Adrenal gland (tissue), 12 donors: ENCODE data around the gene ATP5PD. TPM values are rescaled to one million over a fixed set of nuclear protein-coding genes. Genes with fewer than 3 reads are reported as not detected.

Experiments
- DNase-seq, 7 donors: peaks; one replicate each; pipeline ENCODE4 v3.0.0-alpha.2; 2019 to 2020
- H3K27ac ChIP-seq, 5 donors: fragments of 200-600 bp; sonication (generic) in 4 of 5; 1 replicate in 3 of 5; 2 replicates in 2 of 5; pipeline versions ENCODE4 v1.5.1 to v1.8.0; 2016 to 2020; ENCODE audit warnings: mild to moderate bottlenecking in 1 of 5
- H3K27me3 ChIP-seq: fragments of 200-600 bp; 2 replicates; pipeline ENCODE4 v1.8.0; 2021
- H3K36me3 ChIP-seq, 2 donors: fragments of 200-600 bp; replicated peaks in 1 of 2; 1 replicate in 1 of 2; 2 replicates in 1 of 2; pipeline versions ENCODE4 v1.5.1 to v1.8.0; 2018 to 2022
- H3K4me1 ChIP-seq, 2 donors: fragments of 200-600 bp; replicated peaks in 1 of 2; 1 replicate in 1 of 2; 2 replicates in 1 of 2; pipeline versions ENCODE4 v1.5.1 to v1.8.0; 2018 to 2021
- H3K4me3 ChIP-seq, 4 donors: fragments of 200-600 bp; sonication (generic) in 3 of 4; one replicate each; pipeline ENCODE4 v1.5.1; 2016 to 2018
- H3K9me3 ChIP-seq, 3 donors: fragments of 200-600 bp; sonication (generic) in 1 of 3; replicated peaks in 1 of 3; 1 replicate in 2 of 3; 2 replicates in 1 of 3; pipeline versions ENCODE4 v1.5.1 to v1.8.0; 2016 to 2021
- POLR2A ChIP-seq, 2 donors: fragments of 450-650 bp; IDR thresholded peaks; one replicate each; pipeline ENCODE4 v1.6.1; 2017; ENCODE audit warnings: antibody characterized with exemption in 2 of 2, mild to moderate bottlenecking in 2 of 2, moderate library complexity in 1 of 2
- WGBS, 4 donors: extraction: QIAGEN DNeasy Blood & Tissue Kit in 2 of 4; methylation state at CpG; one replicate each; pipeline versions ENCODE4 v1.1.5 to v1.1.7; 2013 to 2017; 5-methylcytosine and 5-hydroxymethylcytosine counted together
- intact Hi-C, 2 donors: fragments of 100-400 bp; cut with DNase I; formaldehyde crosslinking; loops; one replicate each; pipeline versions ENCODE4 v1.14.1 to v1.15.0; 2022 to 2023
- polyA plus RNA-seq, 3 donors: library from polyadenylated mRNA; stranded (reverse); fragments of 200-250 nt in 2 of 3; fragments of 350-450 nt in 1 of 3; fragmentation: Illumina TruSeq in 1 of 3; extraction: RNeasy Lipid Tissue Mini Kit (QIAGEN cat#74804) in 1 of 3; gene quantifications; one replicate each; pipeline ENCODE4 v1.2.3, GENCODE V29; 2013 to 2014
- total RNA-seq, 9 donors: library from RNA; depleted of rRNA in 4 of 9; stranded (reverse); fragments of >200 nt in 4 of 9; fragments of 120-200 nt in 1 of 9; fragmentation: NEBNext Ultra II Directional in 1 of 9; extraction: Animal tissue kit (Norgen Biotek cat#: 25700) in 1 of 9; gene quantifications; one replicate each; pipeline versions ENCODE4 v1.1.0 to v1.2.4, GENCODE V29; 2013 to 2023
- TF ChIP-seq, protein P1 (sequence below), 6 experiments: fragments of 450-650 bp in 4 of 6; fragments of 200-600 bp in 2 of 6; sonication (generic) in 1 of 6; IDR thresholded peaks; 1 replicate in 5 of 6; 2 replicates in 1 of 6; pipeline versions ENCODE4 v1.5.1 to v1.8.0; 2016 to 2021; ENCODE audit warnings: antibody characterized with exemption in 6 of 6, mild to moderate bottlenecking in 2 of 6, moderate library complexity in 1 of 6
- donor health status: healthy with polysubstance abuse.
- donor health status: Bipolar disorder and iron deficiency.
- donor health status: DM: yes; HTN: yes; CAD: no.
- donor health status: DM: no; HTN: no; CAD: no.
- donor health status: DM: no; HTN: no; CAD: no.
- donor health status: DM: yes; HTN: yes; CAD: no.

Gene ATP5PD
- total and polyA plus RNA-seq, 12 donors, result 215 to 826 (median 308) TPM

- intact Hi-C loops, result loop anchor here in 1 of 2 donors (5.0 to 10.0 kb wide), 2 partner anchors 44 to 58 kb away; partner anchors contain the start of gene ARMC7
Measured at GRCh38 chr17:75063201-75063600, 16.4 kb upstream of the ATP5PD start.

GRCh38 chr17:75061618-75062017, 14.8 kb upstream of the ATP5PD start:
- H3K9me3 ChIP-seq, result no peaks in the 10 kb centered on the region
- 86 to 90% (median 88%) methylated on average over 8 of the region's 8 CpGs for WGBS, 4 donors
- H3K4me1 ChIP-seq, result no peaks in the 10 kb centered on the region
- no peak overlapping the region for H3K4me3 ChIP-seq
- intact Hi-C loops, result loop anchor here in 1 of 2 donors (5.0 to 10.0 kb wide), 2 partner anchors 46 to 57 kb away; partner anchors contain the start of gene ARMC7
- no peak for DNase-seq
- H3K36me3 ChIP-seq, result peaks cover 0 to 53% of the 10 kb centered on the region in 2 donors
- H3K27ac ChIP-seq, result no peak overlapping the region
- H3K27me3 ChIP-seq, result no peaks in the 10 kb centered on the region
- no peak for TF ChIP-seq POLR2A (IDR thresholded peaks at IDR 0.05)
- TF ChIP-seq, protein P1, sequence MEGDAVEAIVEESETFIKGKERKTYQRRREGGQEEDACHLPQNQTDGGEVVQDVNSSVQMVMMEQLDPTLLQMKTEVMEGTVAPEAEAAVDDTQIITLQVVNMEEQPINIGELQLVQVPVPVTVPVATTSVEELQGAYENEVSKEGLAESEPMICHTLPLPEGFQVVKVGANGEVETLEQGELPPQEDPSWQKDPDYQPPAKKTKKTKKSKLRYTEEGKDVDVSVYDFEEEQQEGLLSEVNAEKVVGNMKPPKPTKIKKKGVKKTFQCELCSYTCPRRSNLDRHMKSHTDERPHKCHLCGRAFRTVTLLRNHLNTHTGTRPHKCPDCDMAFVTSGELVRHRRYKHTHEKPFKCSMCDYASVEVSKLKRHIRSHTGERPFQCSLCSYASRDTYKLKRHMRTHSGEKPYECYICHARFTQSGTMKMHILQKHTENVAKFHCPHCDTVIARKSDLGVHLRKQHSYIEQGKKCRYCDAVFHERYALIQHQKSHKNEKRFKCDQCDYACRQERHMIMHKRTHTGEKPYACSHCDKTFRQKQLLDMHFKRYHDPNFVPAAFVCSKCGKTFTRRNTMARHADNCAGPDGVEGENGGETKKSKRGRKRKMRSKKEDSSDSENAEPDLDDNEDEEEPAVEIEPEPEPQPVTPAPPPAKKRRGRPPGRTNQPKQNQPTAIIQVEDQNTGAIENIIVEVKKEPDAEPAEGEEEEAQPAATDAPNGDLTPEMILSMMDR (IDR thresholded peaks at IDR 0.05), result no peak

More at GRCh38 chr17:75063201-75063600, 16.4 kb upstream of the ATP5PD start:
- TF ChIP-seq, protein P1 (IDR thresholded peaks at IDR 0.05), result no peak
- TF ChIP-seq POLR2A (IDR thresholded peaks at IDR 0.05), result no peak
- WGBS, 4 donors, result 90 to 93% (median 91%) methylated on average over 5 to 13 of the region's 13 CpGs
- Histone ChIP-seq H3K4me1 (no peaks in the 10 kb centered on the region), H3K36me3 (peaks cover 0 to 53% of the 10 kb centered on the region in 2 donors), H3K9me3 (no peaks in the 10 kb centered on the region), H3K4me3 (no peak overlapping the region), H3K27ac (no peak overlapping the region), H3K27me3 (no peaks in the 10 kb centered on the region)
- DNase-seq, result no peak

DNA sequence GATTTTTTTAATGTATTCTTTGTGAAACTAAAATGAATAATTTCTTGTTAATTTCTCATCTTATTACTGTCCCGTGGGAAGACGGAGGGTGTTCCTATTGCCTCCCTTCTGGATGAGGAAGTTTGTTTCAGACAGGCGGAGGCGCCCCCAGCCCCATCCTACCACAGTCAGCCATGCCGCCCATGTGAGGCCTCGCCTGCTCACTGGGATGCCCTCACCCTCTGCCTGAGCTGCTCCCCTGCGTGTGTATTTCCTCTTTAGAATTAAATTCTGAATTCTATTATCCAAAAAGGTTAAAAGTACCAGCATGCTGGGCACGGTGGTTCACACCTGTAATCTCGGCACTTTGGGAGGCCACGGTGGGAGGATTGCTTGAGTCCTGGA, 14.3 kb upstream of the ATP5PD start:
- H3K4me1 ChIP-seq, result no peaks in the 10 kb centered on the region
- TF ChIP-seq, protein P1 (IDR thresholded peaks at IDR 0.05), result no peak
- TF ChIP-seq POLR2A (IDR thresholded peaks at IDR 0.05), result no peak
- no peak overlapping the region for H3K4me3 ChIP-seq
- DNase-seq, result no peak
- 89 to 97% (median 93%) methylated on average over 10 of the region's 10 CpGs for WGBS, 4 donors
- H3K9me3 ChIP-seq, result no peaks in the 10 kb centered on the region
- H3K36me3 ChIP-seq, result peaks cover 0 to 58% of the 10 kb centered on the region in 2 donors
- intact Hi-C loops, result loop anchor here in 1 of 2 donors (5.0 to 10.0 kb wide), 2 partner anchors 46 to 56 kb away; partner anchors contain the start of gene ARMC7
- H3K27me3 ChIP-seq, result no peaks in the 10 kb centered on the region
- H3K27ac ChIP-seq, result no peak overlapping the region

DNA sequence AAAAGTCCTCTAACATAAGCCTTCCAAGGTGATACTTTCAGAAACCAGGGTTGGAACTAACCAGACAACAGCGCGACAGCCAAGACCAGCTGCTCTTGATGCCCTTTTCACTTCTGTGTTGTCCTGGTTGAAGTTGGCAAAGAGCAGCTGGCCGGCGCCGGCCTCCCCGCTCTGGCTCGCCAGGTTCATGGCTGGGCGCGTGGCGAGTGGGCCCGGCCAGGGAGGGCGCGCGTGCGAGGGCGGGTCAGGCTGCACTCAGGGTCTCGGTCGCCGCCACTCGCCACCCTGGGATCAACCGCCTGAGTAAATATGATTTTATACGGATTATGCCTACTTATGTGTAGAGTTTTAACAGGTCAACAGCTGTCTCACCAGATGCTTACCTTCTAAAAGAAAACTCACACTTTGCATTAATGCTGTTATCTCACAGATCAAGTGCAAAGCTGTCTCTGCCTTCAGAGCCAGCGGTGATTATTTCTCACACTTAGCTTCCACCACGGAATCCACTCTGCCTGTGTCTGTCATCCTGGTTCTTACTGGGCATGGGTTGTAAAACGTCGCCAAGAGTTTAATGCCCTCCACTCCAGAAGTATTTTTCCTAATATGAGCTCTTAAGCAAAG, 13.8 kb upstream of the ATP5PD start:
- no peak for TF ChIP-seq POLR2A (IDR thresholded peaks at IDR 0.05)
- no peak for DNase-seq
- H3K4me3 ChIP-seq, result no peak overlapping the region
- 93 to 95% (median 94%) methylated on average over 25 to 26 of the region's 26 CpGs for WGBS, 4 donors
- H3K9me3 ChIP-seq, result no peaks in the 10 kb centered on the region
- no peaks in the 10 kb centered on the region for H3K4me1 ChIP-seq
- no peaks in the 10 kb centered on the region for H3K27me3 ChIP-seq
- H3K27ac ChIP-seq, result peak overlapping the region in 1 of 5 donors; percentile 36
- intact Hi-C loops, result loop anchor here in 1 of 2 donors (5.0 to 10.0 kb wide), 2 partner anchors 47 to 56 kb away; partner anchors contain the start of gene ARMC7
- H3K36me3 ChIP-seq, result peaks cover 0 to 62% of the 10 kb centered on the region in 2 donors
